HepG2 (cell line): ENCODE results near the gene DAB1. TPM values are rescaled to one million over a fixed set of nuclear protein-coding genes. Genes with fewer than 3 reads are reported as not detected.
A peak's percentile ranks its signal among the peaks of the same experiment; 100 is the strongest.

ENCODE experiments used
- ATAC-seq: fragments of 200-7000 bp; cut with Tn5 transposase; 3 replicates; pipeline ENCODE4 v1.9.1; 2020; ENCODE audit warnings: mild to moderate bottlenecking, moderate library complexity
- BruUV-seq: library from RNA; stranded (reverse); fragments of 400-500 nt; replicated peaks from 2 replicates; lab custom pipeline; 2021; lab: Mats Ljungman, UMichigan
- CTCF ChIA-PET: fragments of 300-600 bp; formaldehyde crosslinking; extraction: SDS; loops from one replicate; lab custom pipeline; 2021; ENCODE audit warnings: low total read pairs, inconsistent platforms, low intra/inter-chr PET ratio; lab: Yijun Ruan, JAX
- POLR2A ChIA-PET: fragments of 350-600 bp; sonication (Branson Sonifier 250); formaldehyde crosslinking; loops from one replicate; lab custom pipeline; 2020; ENCODE audit warnings: antibody characterized with exemption, inconsistent platforms; lab: Yijun Ruan, JAX
- DNase-seq: peaks from one replicate; pipeline ENCODE4 v3.0.0-alpha.2; 2015; ENCODE audit warnings: low spot score
- FAIRE-seq: peaks from 3 replicates; lab custom pipeline; 2011; peaks lifted over from hg19 to GRCh38; lab: Jason Lieb, UNC
- H2AFZ ChIP-seq: one replicate; pipeline ENCODE4 v1.6.1; 2011; ENCODE audit warnings: low read length, inconsistent platforms
- H3K27ac ChIP-seq: fragments of 300-600 bp; 3 replicates; pipeline ENCODE4 v1.8.0; 2011; ENCODE audit warnings: mixed run types, mild to moderate bottlenecking, mixed read lengths, low read length, inconsistent platforms; ENCODE audit not compliant: insufficient read depth; ENCODE audit errors: extremely low read length
- H3K27me3 ChIP-seq, 2 experiments: fragments of 200-600 bp in 1 of 2; 2 replicates in 1 of 2; 3 replicates in 1 of 2; pipeline versions ENCODE4 v1.6.0 to v1.8.0; 2011; ENCODE audit warnings: low read length in 2 of 2, mild to moderate bottlenecking in 2 of 2, moderate library complexity in 2 of 2, inconsistent platforms in 1 of 2; ENCODE audit not compliant: insufficient read depth in 2 of 2, control insufficient read depth in 1 of 2
- H3K36me3 ChIP-seq, 2 experiments: fragments of 200-600 bp in 1 of 2; replicated peaks in 1 of 2; 2 replicates in 1 of 2; 3 replicates in 1 of 2; pipeline versions ENCODE4 v1.5.1 to v1.8.0; 2011; ENCODE audit warnings: low read length in 2 of 2, inconsistent platforms in 1 of 2; ENCODE audit not compliant: insufficient read depth in 2 of 2, control insufficient read depth in 1 of 2
- H3K4me1 ChIP-seq: 2 replicates; pipeline ENCODE4 v1.5.1; 2012; ENCODE audit warnings: low read length, inconsistent platforms; ENCODE audit not compliant: insufficient read depth
- H3K4me2 ChIP-seq: 2 replicates; pipeline ENCODE4 v1.6.0; 2011; ENCODE audit warnings: low read depth, low read length, inconsistent platforms
- H3K4me3 ChIP-seq, 3 experiments: fragments of 200-600 bp in 1 of 3; sonication (generic), shearing (Covaris generic) in 1 of 3; replicated peaks in 1 of 3; 2 replicates each; pipeline ENCODE4 v1.5.1; 2011 to 2016; ENCODE audit warnings: low read length in 3 of 3, inconsistent platforms in 2 of 3, low read depth in 2 of 3, mild to moderate bottlenecking in 2 of 3, control low read depth in 1 of 3, mixed read lengths in 1 of 3; ENCODE audit not compliant: insufficient read depth in 1 of 3
- H3K79me2 ChIP-seq: one replicate; pipeline ENCODE4 v1.6.1; 2011; ENCODE audit warnings: low read length, inconsistent platforms; ENCODE audit not compliant: insufficient read depth
- H3K9ac ChIP-seq: 2 replicates; pipeline ENCODE4 v1.6.0; 2011; ENCODE audit warnings: mild to moderate bottlenecking, low read depth, low read length, inconsistent platforms; ENCODE audit not compliant: insufficient read depth
- H3K9me3 ChIP-seq: 2 replicates; pipeline ENCODE4 v1.5.1; 2012; ENCODE audit warnings: mild to moderate bottlenecking, low read length
- H4K20me1 ChIP-seq: 2 replicates; pipeline ENCODE4 v1.6.0; 2011; ENCODE audit warnings: inconsistent platforms, mild to moderate bottlenecking, low read length, moderate library complexity; ENCODE audit not compliant: insufficient read depth
- FOXO4 ChIP-seq: sonication (generic); formaldehyde crosslinking; conservative IDR thresholded peaks from 2 replicates; pipeline ENCODE4 v1.8.1; 2023; ENCODE audit warnings: missing genetic modification reagents
- HDAC1 ChIP-seq: sonication (generic); formaldehyde crosslinking; IDR thresholded peaks from 2 replicates; pipeline ENCODE4 v1.5.1; 2020; ENCODE audit warnings: mild to moderate bottlenecking, missing genetic modification reagents
- HMG20B ChIP-seq: conservative IDR thresholded peaks from 2 replicates; pipeline ENCODE4 v1.6.1; 2016; ENCODE audit warnings: missing genetic modification reagents, missing compliant biosample characterization
- IRF2 ChIP-seq: IDR thresholded peaks from 2 replicates; pipeline ENCODE4 v1.6.1; 2018; ENCODE audit warnings: missing genetic modification reagents, missing compliant biosample characterization
- KMT2A ChIP-seq: sonication (generic); formaldehyde crosslinking; IDR thresholded peaks from 2 replicates; pipeline ENCODE4 v1.4.0; 2020; ENCODE audit warnings: missing genetic modification reagents
- NFE2L2 ChIP-seq: fragments of 150-350 bp; IDR thresholded peaks from 2 replicates; pipeline ENCODE4 v1.6.1; 2014; ENCODE audit warnings: low read length
- PLSCR1 ChIP-seq: sonication (generic); formaldehyde crosslinking; IDR thresholded peaks from 2 replicates; pipeline ENCODE4 v1.5.0; 2020; ENCODE audit warnings: missing genetic modification reagents, mild to moderate bottlenecking, borderline replicate concordance
- RFX1 ChIP-seq: fragments of 450-650 bp; IDR thresholded peaks from 2 replicates; pipeline ENCODE4 v1.6.1; 2017
- ZFP1 ChIP-seq: IDR thresholded peaks from 2 replicates; pipeline ENCODE4 v1.6.1; 2016
- ZNF207 ChIP-seq: fragments of 450-650 bp; IDR thresholded peaks from 2 replicates; pipeline ENCODE4 v1.6.1; 2016; ENCODE audit warnings: antibody characterized with exemption, borderline replicate concordance
- ZNF282 ChIP-seq: fragments of 450-650 bp; IDR thresholded peaks from 2 replicates; pipeline ENCODE4 v1.6.1; 2018; ENCODE audit not compliant: partially characterized antibody
- ZNF441 ChIP-seq: sonication (generic); formaldehyde crosslinking; IDR thresholded peaks from 2 replicates; pipeline ENCODE4 v1.7.0; 2021; ENCODE audit warnings: missing genetic modification reagents, borderline replicate concordance
- ZNF468 ChIP-seq: sonication (generic); formaldehyde crosslinking; IDR thresholded peaks from 2 replicates; pipeline ENCODE4 v1.8.0; 2022; ENCODE audit warnings: mild to moderate bottlenecking, moderate library complexity, missing genetic modification reagents
- ZNF792 ChIP-seq: IDR thresholded peaks from 2 replicates; pipeline ENCODE4 v1.6.1; 2016
- WGBS: methylation state at CpG from one replicate; pipeline ENCODE4 v1.1.6; 2017; ENCODE audit warnings: low lambda C conversion rate; 5-methylcytosine and 5-hydroxymethylcytosine counted together
- in situ Hi-C: cut with HindIII; loops from 2 replicates; pipeline ENCODE4 v1.10.0; 2017; ENCODE audit warnings: low pct_unique_long_range_greater_than_20kb; ENCODE audit not compliant: extremely low pct_ligation_motif_present
- intact Hi-C: fragments of 100-400 bp; cut with micrococcal nuclease; formaldehyde crosslinking; loops from one replicate; pipeline ENCODE4 v1.10.0; 2022; ENCODE audit not compliant: unreplicated experiment
- polyA plus RNA-seq, 8 experiments: library from polyadenylated mRNA; depleted of rRNA in 3 of 8; stranded (reverse) in 7 of 8; unstranded in 1 of 8; fragments of >200 nt; fragmentation: Illumina TruSeq in 4 of 8; extraction: Trizol in 4 of 8; gene quantifications; 2 replicates each; pipeline versions ENCODE4 v1.2.1 to v1.2.3, GENCODE V29; 2011 to 2016; ENCODE audit warnings: low read depth in 4 of 8, missing spikeins in 1 of 8, mixed read lengths in 1 of 8; ENCODE audit not compliant: insufficient read depth in 1 of 8
- total RNA-seq, 5 experiments: library from RNA; depleted of rRNA; stranded (reverse); fragments of >200 nt; fragmentation: Illumina TruSeq; extraction: Trizol; gene quantifications; 2 replicates each; pipeline ENCODE4 v1.2.3, GENCODE V29; 2016; ENCODE audit warnings: low read depth in 1 of 5

The DAB1 gene
- total and polyA plus RNA-seq, 2 of the 13 experiments (the other 11 are each of a cell fraction or from before 2014, with no cell fraction given), result 0.04 to 0.13 TPM

- DNase-seq (no peak), ATAC-seq (no peak), FAIRE-seq (no peak)
- POLR2A ChIA-PET, result no interaction called here
- BruUV-seq, result no TSS peak
- Histone ChIP-seq H3K4me3 (no peak overlapping the region), H3K4me2 (no peak overlapping the region), H3K27me3 (no peaks in the 10 kb centered on the region; a peak in 1 of 5 replicates), H3K9me3 (no peaks in the 10 kb centered on the region), H3K27ac (no peak overlapping the region), H3K4me1 (peaks cover 51% of the 10 kb centered on the region), H3K79me2 (no peaks in the 10 kb centered on the region), H3K9ac (no peak overlapping the region), H2AFZ (no peak overlapping the region), H3K36me3 (no peaks in the 10 kb centered on the region), H4K20me1 (no peaks in the 10 kb centered on the region)
- 77% methylated on average over 3 of the region's 3 CpGs for WGBS
- intact Hi-C loops, result loop anchor here (10.0 kb wide), 1 partner anchor 101 kb away; the partner anchor contains the start of gene C8B
- in situ Hi-C loops, result no loop called here
- CTCF ChIA-PET, result no interaction called here
- TF ChIP-seq FOXO4 (0 out of 2 replicates have a peak, but pooled peaks have one; percentile 57), ZNF282 (no peak)
Measured at GRCh38 chr1:57065442-57065841, 358.4 kb downstream of the DAB1 start.

GRCh38 chr1:57064379-57065140 lies 359.3 kb downstream of the DAB1 start:
- DNase-seq (no peak), FAIRE-seq (peak; percentile 36), ATAC-seq (no peak)
- intact Hi-C loops (loop anchor here (10.0 kb wide), 1 partner anchor 100 kb away; the partner anchor contains the start of gene C8B), in situ Hi-C loops (loop anchor here (5.0 kb wide), 1 partner anchor 232 kb away; no protein-coding TSS in a partner anchor)
- Histone ChIP-seq H3K4me1 (peaks cover 60% of the 10 kb centered on the region), H2AFZ (no peak overlapping the region), H3K9me3 (no peaks in the 10 kb centered on the region), H3K27me3 (no peaks in the 10 kb centered on the region; a peak in 1 of 5 replicates), H3K27ac (no peak overlapping the region), H3K4me2 (no peak overlapping the region), H4K20me1 (no peaks in the 10 kb centered on the region), H3K36me3 (no peaks in the 10 kb centered on the region), H3K9ac (no peak overlapping the region), H3K79me2 (no peaks in the 10 kb centered on the region), H3K4me3 (no peak overlapping the region)
- 68% methylated on average over 7 of the region's 7 CpGs for WGBS
- POLR2A ChIA-PET, result no interaction called here
- no TSS peak for BruUV-seq
- CTCF ChIA-PET, result no interaction called here
- TF ChIP-seq IRF2 (CRISPR knock-in tag), result no peak
- TF ChIP-seq PLSCR1 (CRISPR knock-in tag), result no peak
- no peak for TF ChIP-seq HDAC1 (CRISPR knock-in tag)
- no peak for TF ChIP-seq ZFP1 (CRISPR knock-in tag)
- TF ChIP-seq HMG20B (CRISPR knock-in tag), result no peak
- no peak for TF ChIP-seq ZNF441
- no peak for TF ChIP-seq ZNF468 (CRISPR knock-in tag)
- TF ChIP-seq RFX1, result no peak
- no peak for TF ChIP-seq ZNF207
- no peak for TF ChIP-seq KMT2A
- no peak for TF ChIP-seq ZNF792 (CRISPR knock-in tag)
- TF ChIP-seq NFE2L2, result no peak
